ENCODE results near the gene SLC27A5. TPM values are rescaled to one million over a fixed set of nuclear protein-coding genes. Genes with fewer than 3 reads are reported as not detected.

SLC27A5 gene
- total RNA-seq, 4 donors from 2014 or later, result 4.8 to 11.7 (median 8.1) TPM

DNA sequence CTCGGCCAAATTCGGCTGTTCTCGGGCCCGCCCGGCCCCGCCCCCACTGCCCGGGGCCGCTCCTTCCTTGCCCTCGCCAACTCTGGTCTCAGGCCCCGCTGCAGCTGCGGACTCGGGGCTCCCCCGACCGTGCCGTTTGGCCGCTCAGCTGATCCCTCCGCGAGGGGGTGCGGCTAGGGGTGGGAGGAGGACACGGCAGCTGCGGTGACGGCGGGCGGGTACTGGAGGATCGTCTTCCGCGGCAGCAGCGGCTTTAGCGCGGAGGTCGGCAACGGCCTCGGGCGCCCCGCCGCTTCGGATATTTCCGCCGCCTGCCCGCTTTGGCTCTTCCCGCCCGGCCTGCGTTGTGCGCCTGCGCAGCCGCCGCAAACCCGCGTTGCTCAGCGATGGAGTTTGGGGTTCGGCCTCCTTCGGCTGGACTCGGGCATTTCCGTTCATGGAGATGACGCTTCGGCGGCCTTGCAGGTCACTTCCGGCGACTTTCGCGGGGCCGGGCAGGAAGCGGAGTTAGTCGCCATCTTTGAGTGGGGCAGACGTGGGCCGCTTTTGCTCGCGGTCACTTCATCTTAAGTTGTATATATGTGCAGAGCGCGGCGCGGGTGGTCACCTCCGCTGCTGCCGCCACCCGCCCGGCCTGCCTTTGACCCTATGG lies 47.0 kb upstream of the SLC27A5 start:
- 0% methylated on average over 21 to 61 of the region's 76 CpGs for WGBS, 2 donors
- peak overlapping the region; percentile 61 for H3K4me3 ChIP-seq (ENCODE audit: low read depth, poor library complexity, severe bottlenecking)
- intact Hi-C loops (cut with DNase I; ENCODE audit: low total_unique reads), result no loop called here
- DNase-seq (ENCODE audit: low spot score in 2 of 2), result peak; percentile 99 to 100
- TF ChIP-seq, protein P1, sequence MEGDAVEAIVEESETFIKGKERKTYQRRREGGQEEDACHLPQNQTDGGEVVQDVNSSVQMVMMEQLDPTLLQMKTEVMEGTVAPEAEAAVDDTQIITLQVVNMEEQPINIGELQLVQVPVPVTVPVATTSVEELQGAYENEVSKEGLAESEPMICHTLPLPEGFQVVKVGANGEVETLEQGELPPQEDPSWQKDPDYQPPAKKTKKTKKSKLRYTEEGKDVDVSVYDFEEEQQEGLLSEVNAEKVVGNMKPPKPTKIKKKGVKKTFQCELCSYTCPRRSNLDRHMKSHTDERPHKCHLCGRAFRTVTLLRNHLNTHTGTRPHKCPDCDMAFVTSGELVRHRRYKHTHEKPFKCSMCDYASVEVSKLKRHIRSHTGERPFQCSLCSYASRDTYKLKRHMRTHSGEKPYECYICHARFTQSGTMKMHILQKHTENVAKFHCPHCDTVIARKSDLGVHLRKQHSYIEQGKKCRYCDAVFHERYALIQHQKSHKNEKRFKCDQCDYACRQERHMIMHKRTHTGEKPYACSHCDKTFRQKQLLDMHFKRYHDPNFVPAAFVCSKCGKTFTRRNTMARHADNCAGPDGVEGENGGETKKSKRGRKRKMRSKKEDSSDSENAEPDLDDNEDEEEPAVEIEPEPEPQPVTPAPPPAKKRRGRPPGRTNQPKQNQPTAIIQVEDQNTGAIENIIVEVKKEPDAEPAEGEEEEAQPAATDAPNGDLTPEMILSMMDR (IDR thresholded peaks at IDR 0.05), result no peak
- no peak for TF ChIP-seq POLR2A (IDR thresholded peaks at IDR 0.05)

GRCh38 chr19:58558066-58558622 lies 46.4 kb upstream of the SLC27A5 start, which contains the start of gene UBE2M:
Gene UBE2M (minus strand): TSS chr19:58558611. CDS start chr19:58558381, 230 bp downstream.
- no peak for TF ChIP-seq POLR2A (IDR thresholded peaks at IDR 0.05)
- TF ChIP-seq, protein P1 (IDR thresholded peaks at IDR 0.05), result no peak
- 1% methylated on average over 29 to 61 of the region's 62 CpGs for WGBS, 2 donors
- peak in 1 of 2 donors; percentile 94 for DNase-seq (ENCODE audit: low spot score in 2 of 2)
- intact Hi-C loops (cut with DNase I; ENCODE audit: low total_unique reads), result no loop called here
- H3K4me3 ChIP-seq (ENCODE audit: low read depth, poor library complexity, severe bottlenecking), result peak within 1 kb of the TSS; percentile 82

GRCh38 chr19:58557221-58558065 lies 45.7 kb upstream of the SLC27A5 start:
- intact Hi-C loops (cut with DNase I; ENCODE audit: low total_unique reads), result no loop called here
- DNase-seq (ENCODE audit: low spot score in 2 of 2), result peak in 1 of 2 donors; percentile 78
- 26 to 30% methylated on average over 12 of the region's 12 CpGs for WGBS, 2 donors
- H3K4me3 ChIP-seq (ENCODE audit: low read depth, poor library complexity, severe bottlenecking), result peak overlapping the region; percentile 82
- TF ChIP-seq, protein P1 (IDR thresholded peaks at IDR 0.05), result no peak
- no peak for TF ChIP-seq POLR2A (IDR thresholded peaks at IDR 0.05)

DNA sequence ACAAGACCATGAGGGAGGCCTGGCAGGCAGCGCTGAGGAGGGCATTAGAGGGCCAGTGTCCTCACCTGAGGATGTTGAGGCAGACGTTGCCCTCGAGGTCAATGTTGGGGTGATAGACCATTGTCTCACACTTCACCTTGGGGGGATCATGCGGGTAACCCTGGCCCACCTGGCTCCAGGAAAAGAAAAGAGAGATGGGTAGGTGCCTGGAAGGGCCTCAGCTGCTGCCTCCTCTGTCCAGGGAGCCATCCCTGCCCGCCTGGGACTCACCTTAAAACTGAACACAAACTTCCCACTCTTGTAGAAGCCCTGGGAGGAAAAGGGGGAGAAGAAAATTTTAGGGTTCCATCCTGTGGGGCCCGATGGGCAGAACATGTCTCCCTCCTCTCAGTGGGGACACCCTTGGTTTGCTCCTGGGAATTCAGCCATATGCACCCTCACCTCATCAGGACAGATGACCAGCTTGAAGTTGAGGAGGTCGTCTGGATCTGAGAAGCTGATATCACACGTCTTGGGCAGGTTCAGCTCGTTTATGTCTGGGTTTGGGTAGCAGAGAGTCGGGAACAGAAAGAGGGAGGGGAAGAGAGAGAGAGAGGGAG lies 44.9 kb upstream of the SLC27A5 start:
- 52 to 53% methylated on average over 10 of the region's 10 CpGs for WGBS, 2 donors
- intact Hi-C loops (cut with DNase I; ENCODE audit: low total_unique reads), result no loop called here
- TF ChIP-seq, protein P1 (IDR thresholded peaks at IDR 0.05), result no peak
- no peak for TF ChIP-seq POLR2A (IDR thresholded peaks at IDR 0.05)
- H3K4me3 ChIP-seq (ENCODE audit: low read depth, poor library complexity, severe bottlenecking), result no peak overlapping the region
- DNase-seq (ENCODE audit: low spot score in 2 of 2), result peak in 1 of 2 donors; percentile 78

GRCh38 chr19:58555920-58556621 lies 44.3 kb upstream of the SLC27A5 start:
- TF ChIP-seq, protein P1 (IDR thresholded peaks at IDR 0.05), result no peak
- no peak for TF ChIP-seq POLR2A (IDR thresholded peaks at IDR 0.05)
- intact Hi-C loops (cut with DNase I; ENCODE audit: low total_unique reads), result no loop called here
- WGBS, 2 donors, result 78 to 83% methylated on average over 16 of the region's 16 CpGs
- peak in 1 of 2 donors; percentile 86 for DNase-seq (ENCODE audit: low spot score in 2 of 2)
- no peak overlapping the region for H3K4me3 ChIP-seq (ENCODE audit: low read depth, poor library complexity, severe bottlenecking)
